ENCODE measurements around the gene IFT88.

DNA sequence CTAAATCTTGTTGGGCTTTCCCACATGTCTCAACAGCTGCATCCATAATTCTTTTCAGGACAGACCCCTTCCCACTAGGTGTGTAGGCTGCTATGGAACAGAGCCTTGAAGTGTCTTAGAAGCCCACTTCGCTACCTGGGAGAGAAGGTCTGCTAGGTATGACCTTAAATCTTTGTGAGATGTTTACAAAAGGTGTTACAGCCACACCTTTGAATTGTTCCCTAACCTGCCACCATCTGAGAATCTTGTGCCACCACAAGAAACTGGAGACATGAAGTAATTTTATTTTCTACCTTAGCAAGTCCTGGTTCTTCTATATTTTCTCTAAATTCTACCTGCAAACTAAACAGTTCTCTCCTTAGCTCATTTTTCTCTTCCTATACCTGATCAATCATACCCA, 69.1 kb downstream of the IFT88 start:
- TF ChIP-seq POLR2A (IDR thresholded peaks at IDR 0.05; ENCODE audit: low read depth, low read length) (no peak), TAF1 (IDR thresholded peaks at IDR 0.05; ENCODE audit: borderline replicate concordance, low read depth, low read length) (no peak), POLR2AphosphoS5 (IDR thresholded peaks at IDR 0.05; ENCODE audit: low read depth, low read length) (no peak)
